ENCODE results near the gene ACY1. TPM values are rescaled to one million over a fixed set of nuclear protein-coding genes. Genes with fewer than 3 reads are reported as not detected.

Gene ACY1
- total RNA-seq, 4 donors from 2014 or later: 20.2 to 42.7 (median 33.6) TPM

GRCh38 chr3:52012699-52013098 is 29.4 kb downstream of the ACY1 start:
- intact Hi-C loops (cut with DNase I): no loop called here
- Histone ChIP-seq H3K4me1 (peaks cover 0 to 4% (median 0%) of the 10 kb centered on the region in 3 donors), H3K27ac (no peak overlapping the region), H3K36me3 (no peaks in the 10 kb centered on the region), H3K27me3 (no peaks in the 10 kb centered on the region), H3K9me3 (no peaks in the 10 kb centered on the region), H3K4me3 (no peak overlapping the region)
- no peak for DNase-seq
- TF ChIP-seq CTCF (IDR thresholded peaks at IDR 0.05): no peak
- no peak for TF ChIP-seq POLR2A (IDR thresholded peaks at IDR 0.05)
- 71 to 80% methylated on average over 1 to 4 of the region's 7 CpGs for WGBS, 2 donors

GRCh38 chr3:52013802-52014598 is 30.7 kb downstream of the ACY1 start:
- Histone ChIP-seq H3K27ac (no peak overlapping the region), H3K4me3 (no peak overlapping the region), H3K36me3 (no peaks in the 10 kb centered on the region), H3K9me3 (no peaks in the 10 kb centered on the region), H3K27me3 (no peaks in the 10 kb centered on the region), H3K4me1 (peaks cover 0 to 11% (median 0%) of the 10 kb centered on the region in 3 donors)
- WGBS, 2 donors: 72 to 84% methylated on average over 3 to 6 of the region's 6 CpGs
- no peak for TF ChIP-seq CTCF (IDR thresholded peaks at IDR 0.05)
- no peak for TF ChIP-seq POLR2A (IDR thresholded peaks at IDR 0.05)
- no peak for DNase-seq
- intact Hi-C loops (cut with DNase I): no loop called here

- Histone ChIP-seq H3K27ac (no peak overlapping the region), H3K4me3 (no peak overlapping the region), H3K27me3 (no peaks in the 10 kb centered on the region), H3K4me1 (peaks cover 0 to 17% (median 0%) of the 10 kb centered on the region in 3 donors), H3K36me3 (no peaks in the 10 kb centered on the region), H3K9me3 (no peaks in the 10 kb centered on the region)
- WGBS, 2 donors: 90% methylated on average over 5 of the region's 8 CpGs; no CpG with 5 or more reads in 1 of the 2 donors
- intact Hi-C loops (cut with DNase I): no loop called here
- DNase-seq: no peak
- no peak for TF ChIP-seq CTCF (IDR thresholded peaks at IDR 0.05)
These were observed 31.3 kb downstream of the ACY1 start for GRCh38 chr3:52014613-52015012.

GRCh38 chr3:52015438-52016228 is 32.3 kb downstream of the ACY1 start:
- WGBS, 2 donors: 77 to 85% methylated on average over 4 to 7 of the region's 13 CpGs
- intact Hi-C loops (cut with DNase I): no loop called here
- TF ChIP-seq POLR2A (IDR thresholded peaks at IDR 0.05) (no peak), CTCF (IDR thresholded peaks at IDR 0.05) (no peak)
- Histone ChIP-seq H3K4me3 (no peak overlapping the region), H3K4me1 (peaks cover 0 to 27% (median 2%) of the 10 kb centered on the region in 3 donors), H3K9me3 (no peaks in the 10 kb centered on the region), H3K27ac (no peak overlapping the region), H3K36me3 (no peaks in the 10 kb centered on the region), H3K27me3 (no peaks in the 10 kb centered on the region)
- DNase-seq: no peak

- intact Hi-C loops (cut with DNase I): no loop called here
- peaks cover 0 to 44% (median 13%) of the 10 kb centered on the region in 3 donors for H3K4me1 ChIP-seq
- no peaks in the 10 kb centered on the region for H3K36me3 ChIP-seq
- no peak overlapping the region for H3K4me3 ChIP-seq
- DNase-seq: no peak
- H3K27ac ChIP-seq: peak overlapping the region in 2 of 4 donors; percentile 33 to 56
- H3K27me3 ChIP-seq: no peaks in the 10 kb centered on the region
- H3K9me3 ChIP-seq: no peaks in the 10 kb centered on the region
- 59 to 84% methylated on average over 4 to 7 of the region's 11 CpGs for WGBS, 2 donors
- TF ChIP-seq CTCF (IDR thresholded peaks at IDR 0.05) (no peak), POLR2A (IDR thresholded peaks at IDR 0.05) (no peak)
These were observed 34.3 kb downstream of the ACY1 start for GRCh38 chr3:52017586-52017985.

All from esophagus squamous epithelium (tissue), 5 donors.